Occipital lobe (tissue), 3 donors: ENCODE data around the gene ERV3-1. TPM values are rescaled to one million over a fixed set of nuclear protein-coding genes. Genes with fewer than 3 reads are reported as not detected.
"Not testable (repeated sequence)": the region's sequence is repeated elsewhere in the genome, so short reads cannot be mapped to it uniquely, and the experiment has no call there.

ENCODE experiments used
- DNase-seq: peaks from one replicate; lab custom pipeline; 2025; lab: John Stamatoyannopoulos, UW
- small RNA-seq: library from RNA; depleted of rRNA; stranded (forward); fragments of <200 nt; gene quantifications from one replicate; pipeline ENCODE3, GENCODE V24; 2014
- total RNA-seq: library from RNA; depleted of rRNA; stranded (reverse); fragments of >200 nt; gene quantifications from one replicate; pipeline ENCODE4 v1.2.3, GENCODE V29; 2014

Gene ERV3-1
- total RNA-seq, 1 donor from 2014 or later: 26.7 TPM

GRCh38 chr7:64944667-64945502 lies 61.6 kb downstream of the ERV3-1 start:
- not testable (repeated sequence) for DNase-seq

Small RNAs within 50 kb of the gene (small RNA-seq; reads per million reads assigned to genes)
- not detected for gene RNU6-1229P

Other genes with a start within 250 kb of the ERV3-1 start
- gene ZNF138, start 212.3 kb downstream of the ERV3-1 start, total RNA-seq: 65.0 TPM
- 43.8 TPM for gene ZNF273, start 103.4 kb downstream of the ERV3-1 start, total RNA-seq
- 58.6 TPM for gene ZNF117, start 15.7 kb downstream of the ERV3-1 start, total RNA-seq